Kidney (tissue), 14 donors: ENCODE data around the gene SWT1. TPM values are rescaled to one million over a fixed set of nuclear protein-coding genes. Genes with fewer than 3 reads are reported as not detected.
"Not testable (repeated sequence)": the region's sequence is repeated elsewhere in the genome, so short reads cannot be mapped to it uniquely, and the experiment has no call there.

Source experiments
- DNase-seq, 5 donors: peaks; one replicate each; pipeline ENCODE4 v3.0.0-alpha.2; 2013 to 2020
- FAIRE-seq: peaks from 2 replicates; lab custom pipeline; 2012; peaks lifted over from hg19 to GRCh38; lab: Jason Lieb, UNC
- H3K27ac ChIP-seq, 2 donors: one replicate each; pipeline ENCODE4 v1.7.0; 2013; ENCODE audit warnings: low read depth in 2 of 2, low read length in 2 of 2, inconsistent platforms in 1 of 2
- H3K27me3 ChIP-seq: one replicate; pipeline ENCODE4 v1.7.1; 2013; ENCODE audit warnings: low read length, inconsistent platforms; ENCODE audit not compliant: control insufficient read depth, insufficient read depth
- H3K36me3 ChIP-seq, 3 donors: one replicate each; pipeline versions ENCODE4 v1.7.0 to v1.7.1; 2013; ENCODE audit warnings: low read length in 3 of 3, control low read depth in 1 of 3, inconsistent platforms in 1 of 3; ENCODE audit not compliant: insufficient read depth in 3 of 3, control insufficient read depth in 2 of 3
- H3K4me1 ChIP-seq, 3 donors: one replicate each; pipeline versions ENCODE4 v1.7.0 to v1.7.1; 2013; ENCODE audit warnings: low read length in 3 of 3, inconsistent platforms in 1 of 3, low read depth in 1 of 3; ENCODE audit not compliant: control insufficient read depth in 2 of 3, insufficient read depth in 2 of 3
- H3K4me3 ChIP-seq, 3 donors: one replicate each; pipeline versions ENCODE4 v1.7.0 to v1.8.1; 2013; ENCODE audit warnings: low read length in 3 of 3, control low read depth in 1 of 3, inconsistent platforms in 1 of 3
- H3K9ac ChIP-seq, 3 donors: one replicate each; pipeline versions ENCODE4 v1.7.0 to v1.7.1; 2013; ENCODE audit warnings: low read length in 3 of 3, control low read depth in 1 of 3, inconsistent platforms in 1 of 3
- H3K9me3 ChIP-seq, 3 donors: one replicate each; pipeline versions ENCODE4 v1.7.0 to v1.7.1; 2013; ENCODE audit warnings: low read length in 3 of 3, control low read depth in 1 of 3, inconsistent platforms in 1 of 3; ENCODE audit not compliant: control insufficient read depth in 2 of 3, insufficient read depth in 1 of 3
- intact Hi-C: fragments of 100-400 bp; cut with DNase I; formaldehyde crosslinking; loops from one replicate; pipeline ENCODE4 v1.11.1; 2022
- polyA plus RNA-seq: library from polyadenylated mRNA; stranded (reverse); fragments of 350-450 nt; fragmentation: Illumina TruSeq; extraction: RNeasy Lipid Tissue Mini Kit (QIAGEN cat#74804); gene quantifications from one replicate; pipeline ENCODE4 v1.2.3, GENCODE V29; 2014; ENCODE audit warnings: low read depth, low replicate concordance; ENCODE audit not compliant: insufficient read depth
- total RNA-seq: library from RNA; stranded (reverse); fragmentation: NEBNext Ultra II Directional; extraction: Animal tissue kit (Norgen Biotek cat#: 25700); gene quantifications from one replicate; pipeline ENCODE4 v1.2.1, GENCODE V29; 2021
- TF ChIP-seq, protein P1 (sequence below): IDR thresholded peaks from 3 replicates; pipeline ENCODE4 v1.5.1; 2012; ENCODE audit warnings: mild to moderate bottlenecking, moderate library complexity, borderline replicate concordance; ENCODE audit not compliant: insufficient read depth; ENCODE audit errors: extremely low read depth
- donor health status: control.
- donor health status: control.
- donor health status: control.
- donor health status: control.
- donor health status: control.
- donor health status: DM: yes; HTN: yes; CAD: no.
- donor health status: Normal renal cell carcinoma (clear cell type).

The SWT1 gene
- total and polyA plus RNA-seq, 2 donors from 2014 or later: 2.9 to 6.5 TPM

DNA sequence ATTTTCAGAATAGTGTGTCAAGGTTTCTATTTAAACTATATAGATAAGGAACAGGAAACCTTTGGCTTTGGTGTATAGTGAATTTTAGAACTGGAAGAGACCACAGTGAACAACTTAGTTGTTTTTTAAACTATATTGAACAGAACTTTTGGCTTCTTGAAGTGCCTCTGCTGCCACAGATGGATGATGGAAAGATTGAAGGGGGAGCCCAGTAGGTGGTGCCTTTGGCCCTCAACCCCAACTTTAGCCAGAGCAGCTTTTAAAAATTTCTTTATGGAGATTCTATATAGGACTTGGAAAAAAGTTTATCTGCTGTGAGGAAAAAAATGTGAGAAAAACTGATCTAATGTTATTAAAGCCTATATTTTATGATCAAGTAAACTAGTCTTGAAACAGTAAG, 50.2 kb downstream of the SWT1 start:
- Histone ChIP-seq H3K36me3 (peaks cover 0 to 2% (median 0%) of the 10 kb centered on the region in 3 donors), H3K27me3 (no peaks in the 10 kb centered on the region), H3K4me3 (no peak overlapping the region), H3K4me1 (no peaks in the 10 kb centered on the region), H3K27ac (no peak overlapping the region), H3K9me3 (no peaks in the 10 kb centered on the region), H3K9ac (no peak overlapping the region)
- FAIRE-seq: no peak
- TF ChIP-seq, protein P1, sequence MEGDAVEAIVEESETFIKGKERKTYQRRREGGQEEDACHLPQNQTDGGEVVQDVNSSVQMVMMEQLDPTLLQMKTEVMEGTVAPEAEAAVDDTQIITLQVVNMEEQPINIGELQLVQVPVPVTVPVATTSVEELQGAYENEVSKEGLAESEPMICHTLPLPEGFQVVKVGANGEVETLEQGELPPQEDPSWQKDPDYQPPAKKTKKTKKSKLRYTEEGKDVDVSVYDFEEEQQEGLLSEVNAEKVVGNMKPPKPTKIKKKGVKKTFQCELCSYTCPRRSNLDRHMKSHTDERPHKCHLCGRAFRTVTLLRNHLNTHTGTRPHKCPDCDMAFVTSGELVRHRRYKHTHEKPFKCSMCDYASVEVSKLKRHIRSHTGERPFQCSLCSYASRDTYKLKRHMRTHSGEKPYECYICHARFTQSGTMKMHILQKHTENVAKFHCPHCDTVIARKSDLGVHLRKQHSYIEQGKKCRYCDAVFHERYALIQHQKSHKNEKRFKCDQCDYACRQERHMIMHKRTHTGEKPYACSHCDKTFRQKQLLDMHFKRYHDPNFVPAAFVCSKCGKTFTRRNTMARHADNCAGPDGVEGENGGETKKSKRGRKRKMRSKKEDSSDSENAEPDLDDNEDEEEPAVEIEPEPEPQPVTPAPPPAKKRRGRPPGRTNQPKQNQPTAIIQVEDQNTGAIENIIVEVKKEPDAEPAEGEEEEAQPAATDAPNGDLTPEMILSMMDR: no peak
- intact Hi-C loops: no loop called here
- no peak for DNase-seq

DNA sequence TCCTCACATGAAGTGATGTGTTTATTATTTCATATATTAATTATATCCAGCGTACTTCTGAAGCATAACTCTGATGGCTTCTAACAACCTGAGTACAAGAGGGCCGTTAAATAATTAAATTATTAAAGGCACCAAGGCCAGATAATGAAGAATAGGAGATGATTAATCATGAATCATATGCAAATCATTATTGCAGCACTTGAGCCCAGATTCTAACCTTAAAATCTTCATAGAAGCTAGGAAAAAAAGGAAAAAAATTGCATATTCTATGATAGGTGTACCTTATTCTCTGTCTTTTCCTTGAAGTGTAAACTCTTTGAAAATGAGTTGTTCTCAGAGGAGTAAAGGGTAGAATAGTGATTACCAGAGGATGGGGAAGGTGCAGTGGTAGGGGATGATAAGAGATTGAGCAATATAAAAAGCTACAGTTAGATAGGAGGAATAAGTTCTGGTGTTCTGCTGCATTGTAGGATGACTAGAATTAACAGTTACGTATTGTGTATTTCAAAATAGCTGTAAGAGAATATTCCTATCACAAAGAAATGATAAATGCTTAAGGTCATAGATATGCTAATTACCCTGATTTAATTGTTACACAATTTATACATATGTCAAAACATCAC, 51.1 kb downstream of the SWT1 start:
- no peak for DNase-seq
- H3K27me3 ChIP-seq: no peaks in the 10 kb centered on the region
- H3K9ac ChIP-seq: no peak overlapping the region
- no peaks in the 10 kb centered on the region for H3K9me3 ChIP-seq
- FAIRE-seq: peak; percentile 59
- no peak overlapping the region for H3K27ac ChIP-seq
- TF ChIP-seq, protein P1: no peak
- H3K36me3 ChIP-seq: peaks cover 0 to 2% (median 0%) of the 10 kb centered on the region in 3 donors
- no peak overlapping the region for H3K4me3 ChIP-seq
- no peaks in the 10 kb centered on the region for H3K4me1 ChIP-seq
- intact Hi-C loops: no loop called here

DNA sequence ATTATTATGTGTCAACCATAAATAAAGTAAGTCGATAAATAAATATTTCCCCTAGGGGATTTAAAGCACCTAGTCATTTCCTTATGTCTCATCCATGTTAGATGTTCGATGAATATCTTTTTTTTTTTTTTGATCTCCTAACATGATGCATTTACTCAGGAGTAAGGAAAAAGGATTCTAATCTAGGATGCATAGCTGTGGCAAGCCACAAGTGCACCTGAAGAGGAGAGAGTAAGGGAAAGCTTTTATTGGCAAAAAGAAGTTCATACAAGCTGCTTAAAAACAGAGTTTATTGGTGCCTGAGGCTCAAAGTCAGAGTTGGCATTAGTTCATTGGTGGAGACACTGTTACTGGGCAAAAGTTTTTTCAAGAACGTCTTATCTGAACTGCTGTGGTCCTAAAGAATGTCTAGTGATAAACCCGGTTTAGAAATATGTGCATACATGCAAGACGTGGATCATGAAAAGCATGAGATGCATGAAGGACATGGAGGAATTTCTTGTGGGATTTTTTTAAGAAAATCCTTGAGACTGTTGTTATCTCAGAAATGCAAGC, 51.7 kb downstream of the SWT1 start:
- intact Hi-C loops: no loop called here
- DNase-seq: no peak
- no peaks in the 10 kb centered on the region for H3K9me3 ChIP-seq
- FAIRE-seq: no peak
- H3K27me3 ChIP-seq: no peaks in the 10 kb centered on the region
- H3K9ac ChIP-seq: no peak overlapping the region
- H3K27ac ChIP-seq: no peak overlapping the region
- no peaks in the 10 kb centered on the region for H3K4me1 ChIP-seq
- H3K36me3 ChIP-seq: peaks cover 0 to 2% (median 0%) of the 10 kb centered on the region in 3 donors
- no peak overlapping the region for H3K4me3 ChIP-seq
- TF ChIP-seq, protein P1: no peak

DNA sequence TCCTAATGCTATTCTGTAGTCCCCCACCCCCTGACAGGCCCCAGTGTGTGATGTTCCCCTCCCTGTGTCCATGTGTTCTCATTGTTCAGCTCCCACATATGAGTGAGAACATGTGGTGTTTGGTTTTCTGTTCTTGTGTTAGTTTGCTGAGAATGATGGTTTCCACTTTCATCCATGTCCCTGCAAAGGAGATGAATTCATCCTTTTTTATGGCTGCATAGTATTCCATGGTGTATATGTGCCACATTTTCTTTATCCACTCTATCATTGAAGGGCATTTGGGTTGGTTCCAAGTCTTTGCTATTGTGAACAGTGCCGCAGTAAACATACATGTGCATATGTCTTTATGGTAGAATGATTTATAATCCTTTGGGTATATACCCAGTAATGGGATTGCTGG, 52.4 kb downstream of the SWT1 start:
- H3K9ac ChIP-seq, DNase-seq, H3K27ac ChIP-seq, H3K4me1 ChIP-seq, FAIRE-seq, H3K9me3 ChIP-seq, H3K27me3 ChIP-seq, H3K36me3 ChIP-seq, intact Hi-C loops, H3K4me3 ChIP-seq: not testable (repeated sequence)
